HEK293T (cell line): ENCODE data around the gene UGT1A4.
"Not testable (repeated sequence)": the region's sequence is repeated elsewhere in the genome, so short reads cannot be mapped to it uniquely, and the experiment has no call there.

Source experiments
- CTCF ChIA-PET: fragments of 350-600 bp; formaldehyde crosslinking; extraction: SDS; loops from one replicate; lab custom pipeline; 2021; ENCODE audit warnings: antibody characterized with exemption, inconsistent platforms; lab: Yijun Ruan, JAX
- POLR2A ChIA-PET: fragments of 350-600 bp; formaldehyde crosslinking; extraction: SDS; loops from one replicate; lab custom pipeline; 2020; ENCODE audit warnings: antibody characterized with exemption, inconsistent platforms; lab: Yijun Ruan, JAX
- DNase-seq: peaks from one replicate; pipeline ENCODE4 v3.0.0; 2012; ENCODE audit warnings: mixed read lengths; ENCODE audit errors: extremely low spot score
- ARNT ChIP-seq: fragments of 450-650 bp; IDR thresholded peaks from 2 replicates; pipeline ENCODE4 v1.6.1; 2017; ENCODE audit warnings: mild to moderate bottlenecking
- BHLHE40 ChIP-seq: fragments of 450-650 bp; IDR thresholded peaks from 2 replicates; pipeline ENCODE4 v1.6.1; 2016; ENCODE audit warnings: mild to moderate bottlenecking, moderate library complexity, borderline replicate concordance
- CTBP1 ChIP-seq: fragments of 450-650 bp; IDR thresholded peaks from 2 replicates; pipeline ENCODE4 v1.6.1; 2016; ENCODE audit warnings: borderline replicate concordance
- ELF4 ChIP-seq: fragments of 450-650 bp; IDR thresholded peaks from 2 replicates; pipeline ENCODE4 v1.6.1; 2017; ENCODE audit warnings: antibody characterized with exemption
- FOXA1 ChIP-seq: fragments of 450-650 bp; IDR thresholded peaks from 2 replicates; pipeline ENCODE4 v1.6.1; 2016; ENCODE audit warnings: mild to moderate bottlenecking
- FOXK2 ChIP-seq: fragments of 450-650 bp; IDR thresholded peaks from 2 replicates; pipeline ENCODE4 v1.6.1; 2016; ENCODE audit warnings: mild to moderate bottlenecking
- FOXM1 ChIP-seq: fragments of 450-650 bp; IDR thresholded peaks from 2 replicates; pipeline ENCODE4 v1.6.1; 2017; ENCODE audit warnings: mild to moderate bottlenecking, borderline replicate concordance
- HDGF ChIP-seq: fragments of 450-650 bp; IDR thresholded peaks from 2 replicates; pipeline ENCODE4 v1.6.1; 2017; ENCODE audit warnings: antibody characterized with exemption, borderline replicate concordance
- L3MBTL2 ChIP-seq: fragments of 450-650 bp; conservative IDR thresholded peaks from 2 replicates; pipeline ENCODE4 v1.6.1; 2016; ENCODE audit warnings: mild to moderate bottlenecking
- LEF1 ChIP-seq: fragments of 450-650 bp; IDR thresholded peaks from 2 replicates; pipeline ENCODE4 v1.6.1; 2017; ENCODE audit warnings: mild to moderate bottlenecking, borderline replicate concordance
- NFRKB ChIP-seq: fragments of 450-650 bp; IDR thresholded peaks from 2 replicates; pipeline ENCODE4 v1.6.1; 2016; ENCODE audit warnings: mild to moderate bottlenecking, moderate library complexity
- SP1 ChIP-seq: fragments of 450-650 bp; IDR thresholded peaks from 2 replicates; pipeline ENCODE4 v1.6.1; 2017
- SUZ12 ChIP-seq: fragments of 450-650 bp; IDR thresholded peaks from 2 replicates; pipeline ENCODE4 v1.6.1; 2016; ENCODE audit warnings: mild to moderate bottlenecking
- TARDBP ChIP-seq: fragments of 450-650 bp; IDR thresholded peaks from 2 replicates; pipeline ENCODE4 v1.6.1; 2016
- ZNF384 ChIP-seq: fragments of 450-650 bp; IDR thresholded peaks from 2 replicates; pipeline ENCODE4 v1.6.1; 2016
- TF ChIP-seq, protein P1 (sequence below): fragments of 450-650 bp; IDR thresholded peaks from 2 replicates; pipeline ENCODE4 v1.6.1; 2016

The UGT1A4 gene

DNA sequence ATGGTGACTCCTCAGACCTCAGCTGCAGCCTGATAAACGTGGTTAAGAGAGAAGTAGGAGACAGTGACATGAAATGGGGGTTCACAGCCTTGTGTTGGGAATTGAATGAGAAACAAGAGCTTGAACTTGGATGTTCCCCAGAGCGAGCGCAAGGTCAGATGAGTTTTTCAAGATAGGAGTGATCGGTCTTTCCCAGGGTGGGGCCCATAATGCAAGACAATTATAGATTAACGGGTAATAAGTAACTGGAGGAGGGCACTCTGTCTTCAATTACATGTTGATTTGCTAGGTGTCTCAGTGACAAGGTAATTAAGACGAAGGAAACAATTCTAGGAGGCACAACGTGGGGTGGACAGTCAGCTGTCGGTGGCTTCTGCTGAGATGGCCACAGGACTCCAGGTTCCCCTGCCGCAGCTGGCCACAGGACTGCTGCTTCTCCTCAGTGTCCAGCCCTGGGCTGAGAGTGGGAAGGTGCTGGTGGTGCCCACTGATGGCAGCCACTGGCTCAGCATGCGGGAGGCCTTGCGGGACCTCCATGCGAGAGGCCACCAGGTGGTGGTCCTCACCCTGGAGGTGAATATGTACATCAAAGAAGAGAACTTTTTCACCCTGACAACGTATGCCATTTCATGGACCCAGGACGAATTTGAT is 5.8 kb upstream of the UGT1A4 start, which contains the start of gene UGT1A5:
Gene UGT1A5 (plus strand): TSS at position 297 of the 651 bp plus-strand sequence. CDS start 85 bp downstream, at position 382.
- TF ChIP-seq L3MBTL2 (no peak), SUZ12 (no peak), HDGF (no peak), LEF1 (no peak), ZNF384 (no peak)
- ChIA-PET POLR2A (no interaction called here), CTCF (no interaction called here)
- no peak for DNase-seq

DNA sequence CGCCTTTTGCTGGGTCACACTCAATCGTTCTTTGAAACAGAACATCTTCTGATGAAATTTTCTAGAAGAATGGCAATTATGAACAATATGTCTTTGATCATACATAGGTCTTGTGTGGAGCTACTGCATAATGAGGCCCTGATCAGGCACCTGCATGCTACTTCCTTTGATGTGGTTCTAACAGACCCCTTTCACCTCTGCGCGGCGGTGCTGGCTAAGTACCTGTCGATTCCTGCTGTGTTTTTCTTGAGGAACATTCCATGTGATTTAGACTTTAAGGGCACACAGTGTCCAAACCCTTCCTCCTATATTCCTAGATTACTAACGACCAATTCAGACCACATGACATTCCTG is 5.3 kb upstream of the UGT1A4 start:
- DNase-seq = no peak
- TF ChIP-seq ARNT (no peak), SP1 (no peak), SUZ12 (no peak), HDGF (no peak)
- TF ChIP-seq, protein P1, sequence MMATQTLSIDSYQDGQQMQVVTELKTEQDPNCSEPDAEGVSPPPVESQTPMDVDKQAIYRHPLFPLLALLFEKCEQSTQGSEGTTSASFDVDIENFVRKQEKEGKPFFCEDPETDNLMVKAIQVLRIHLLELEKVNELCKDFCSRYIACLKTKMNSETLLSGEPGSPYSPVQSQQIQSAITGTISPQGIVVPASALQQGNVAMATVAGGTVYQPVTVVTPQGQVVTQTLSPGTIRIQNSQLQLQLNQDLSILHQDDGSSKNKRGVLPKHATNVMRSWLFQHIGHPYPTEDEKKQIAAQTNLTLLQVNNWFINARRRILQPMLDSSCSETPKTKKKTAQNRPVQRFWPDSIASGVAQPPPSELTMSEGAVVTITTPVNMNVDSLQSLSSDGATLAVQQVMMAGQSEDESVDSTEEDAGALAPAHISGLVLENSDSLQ = no peak
- ChIA-PET POLR2A (no interaction called here), CTCF (no interaction called here)

DNA sequence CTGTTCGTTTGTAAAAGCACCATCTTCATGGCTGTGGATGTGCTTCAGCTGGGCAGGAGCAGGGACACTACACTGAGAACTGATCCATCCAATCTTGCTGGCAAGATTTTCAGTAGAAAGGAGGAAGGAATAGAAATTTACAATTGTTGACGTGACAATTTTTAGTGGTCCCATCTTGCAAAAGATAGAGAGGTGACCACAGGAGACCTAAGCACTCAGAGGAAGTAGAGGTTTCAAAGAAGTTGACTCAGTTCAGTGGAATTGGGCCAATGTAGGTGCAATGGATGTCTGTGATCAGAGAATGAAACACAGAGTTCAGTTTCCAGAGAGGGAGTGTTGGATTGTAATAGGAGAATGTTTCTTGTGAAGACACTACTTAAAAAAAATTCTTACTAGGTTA is 4.4 kb upstream of the UGT1A4 start:
- ChIA-PET CTCF (no interaction called here), POLR2A (no interaction called here)
- TF ChIP-seq LEF1 (no peak), SP1 (no peak), SUZ12 (no peak)
- no peak for DNase-seq

DNA sequence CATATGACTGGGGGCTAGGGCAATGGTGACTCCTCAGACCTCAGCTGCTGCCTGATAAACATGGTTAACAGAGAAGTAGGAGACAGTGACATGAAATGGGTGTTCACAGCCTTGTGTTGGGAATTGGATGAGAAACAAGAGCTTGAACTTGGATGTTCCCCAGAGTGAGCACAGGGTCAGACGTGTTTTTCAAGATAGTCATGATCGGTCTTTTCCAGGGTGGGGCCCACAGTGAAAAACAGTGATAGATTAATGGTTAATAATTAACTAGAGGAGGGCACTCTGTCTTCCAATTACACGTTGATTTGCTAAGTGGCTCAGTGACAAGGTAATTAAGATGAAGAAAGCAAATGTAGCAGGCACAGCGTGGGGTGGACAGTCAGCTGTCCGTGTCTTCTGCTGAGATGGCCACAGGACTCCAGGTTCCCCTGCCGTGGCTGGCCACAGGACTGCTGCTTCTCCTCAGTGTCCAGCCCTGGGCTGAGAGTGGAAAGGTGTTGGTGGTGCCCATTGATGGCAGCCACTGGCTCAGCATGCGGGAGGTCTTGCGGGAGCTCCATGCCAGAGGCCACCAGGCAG is 10.3 kb downstream of the UGT1A4 start, which contains the start of gene UGT1A3:
Gene UGT1A3 (plus strand): TSS at position 320 of the 579 bp plus-strand sequence. CDS start 85 bp downstream, at position 405.
- ChIA-PET CTCF (no interaction called here), POLR2A (no interaction called here)
- TF ChIP-seq FOXK2 = no peak
- no peak for DNase-seq

DNA sequence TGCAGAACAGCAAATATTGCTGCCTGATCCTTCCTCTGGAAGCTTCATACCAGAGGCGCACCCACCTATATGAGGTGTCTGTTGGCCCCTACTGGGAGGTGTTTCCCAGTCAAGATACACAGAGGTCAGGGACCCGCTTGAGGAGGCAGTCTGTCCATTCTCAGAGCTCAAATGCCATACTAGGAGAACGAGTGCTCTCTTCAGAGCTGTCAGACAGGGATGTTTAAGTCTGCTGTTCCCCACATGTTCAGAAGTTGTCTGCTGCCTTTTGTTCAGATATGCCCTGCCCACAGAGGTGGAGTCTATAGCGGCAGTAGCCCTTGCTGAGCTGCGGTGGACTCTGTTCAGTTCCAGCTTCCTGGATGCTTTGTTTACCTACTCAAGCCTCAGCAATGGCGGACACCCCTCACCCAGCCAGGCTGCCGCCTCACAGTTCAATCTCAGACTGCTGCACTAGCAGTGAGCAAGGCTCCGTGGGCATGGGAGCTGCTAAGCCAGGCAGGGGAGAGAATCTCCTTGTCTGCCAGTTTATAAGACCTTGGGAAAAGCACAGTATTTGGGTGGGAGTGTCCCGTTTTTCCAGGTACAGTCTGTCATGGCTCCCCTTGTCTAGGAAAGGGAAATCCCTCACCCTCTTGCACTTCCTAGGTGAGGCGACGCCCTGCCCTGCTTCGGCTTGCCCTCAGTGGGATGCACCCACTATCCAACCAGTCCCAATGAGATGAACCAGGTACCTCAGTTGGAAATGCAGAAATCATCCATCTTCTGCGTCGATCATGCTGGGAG is 18.5 kb downstream of the UGT1A4 start:
- CTCF ChIA-PET, DNase-seq, POLR2A ChIA-PET: not testable (repeated sequence)

DNA sequence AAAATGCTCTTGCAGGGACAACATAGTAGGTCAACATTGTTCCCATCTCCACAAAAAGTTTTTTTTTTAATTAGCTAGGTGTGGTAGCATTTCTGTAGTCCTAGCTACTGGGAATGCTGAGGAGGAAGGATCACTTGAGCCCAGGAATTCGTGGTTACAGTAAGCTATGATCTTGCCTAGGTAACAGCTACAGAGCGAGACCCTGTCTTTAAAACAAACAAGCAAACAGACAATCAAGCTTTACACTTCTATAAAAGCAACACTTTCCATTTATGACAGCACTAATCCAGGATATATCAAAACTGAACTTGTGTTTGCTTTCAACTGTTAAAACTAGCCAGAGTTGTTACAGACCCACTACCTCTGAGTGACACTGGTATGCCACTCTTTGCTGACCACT is 22.3 kb downstream of the UGT1A4 start:
- ChIA-PET CTCF (no interaction called here), POLR2A (no interaction called here)
- no peak for DNase-seq
- TF ChIP-seq SP1 = no peak
- TF ChIP-seq, protein P1 = no peak
- TF ChIP-seq SUZ12 = no peak
- no peak for TF ChIP-seq FOXK2
- TF ChIP-seq L3MBTL2 = no peak
- no peak for TF ChIP-seq HDGF
- TF ChIP-seq CTBP1 = no peak
- TF ChIP-seq ZNF384 = no peak
- TF ChIP-seq ELF4 = no peak
- TF ChIP-seq NFRKB = no peak
- TF ChIP-seq FOXM1 = no peak
- no peak for TF ChIP-seq BHLHE40
- no peak for TF ChIP-seq FOXA1
- TF ChIP-seq TARDBP = no peak
- TF ChIP-seq LEF1 = no peak
- TF ChIP-seq ARNT = no peak

DNA sequence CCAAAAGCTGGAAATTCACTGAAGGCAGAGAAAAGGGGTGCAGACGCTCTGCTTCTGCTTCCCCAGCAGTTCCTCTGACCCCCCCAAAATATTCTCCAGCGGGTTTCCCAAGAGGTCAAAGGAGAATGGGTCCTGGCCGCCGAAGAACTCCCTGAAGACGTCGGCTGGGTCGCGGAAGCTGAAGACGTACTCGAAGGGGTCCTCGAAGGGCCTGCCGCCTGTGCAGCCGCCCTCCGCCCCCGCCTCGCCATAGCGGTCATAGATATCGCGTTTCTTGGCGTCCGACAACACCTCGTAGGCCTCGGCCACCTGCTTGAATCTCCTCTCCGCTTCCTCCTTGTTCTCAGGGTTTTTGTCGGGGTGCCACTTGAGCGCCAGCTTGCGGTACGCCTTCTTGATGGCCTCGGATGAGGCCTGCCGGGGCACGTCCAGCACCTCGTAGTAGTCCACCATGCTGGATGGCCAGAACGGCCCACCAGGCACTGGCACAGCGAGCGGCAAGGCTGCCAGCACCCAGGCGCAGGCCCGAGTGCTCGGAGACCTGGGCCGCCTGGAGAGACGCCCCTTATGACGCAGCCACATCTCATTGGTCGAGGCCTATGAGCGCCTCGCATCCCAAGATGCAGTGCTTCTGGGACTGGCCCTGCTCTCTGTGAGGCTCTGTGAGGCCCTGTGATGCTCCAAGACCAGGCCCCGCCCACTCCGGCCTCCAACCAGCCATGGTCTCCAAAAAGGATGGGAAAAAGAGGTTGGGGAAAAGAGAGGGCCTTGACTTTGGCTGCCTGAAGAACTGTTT is 25.1 kb downstream of the UGT1A4 start:
- TF ChIP-seq L3MBTL2 (no peak), CTBP1 (no peak), SP1 (no peak), FOXA1 (no peak), FOXM1 (no peak), HDGF (no peak), ELF4 (no peak), ARNT (no peak), NFRKB (no peak), TARDBP (no peak), BHLHE40 (no peak), SUZ12 (no peak), ZNF384 (no peak), LEF1 (no peak), FOXK2 (no peak)
- TF ChIP-seq, protein P1 = no peak
- ChIA-PET CTCF (no interaction called here), POLR2A (no interaction called here)
- no peak for DNase-seq
